KMS-11 (cell line): ENCODE results near the gene RGS11.

Experiments used
- H2AFZ ChIP-seq: fragments of 200-600 bp; sonication (generic); 2 replicates; pipeline ENCODE4 v1.6.1; 2016; ENCODE audit warnings: antibody characterized with exemption, mixed run types, low read depth
- H3K27ac ChIP-seq: fragments of 200-600 bp; sonication (generic); 2 replicates; pipeline ENCODE4 v1.6.1; 2016; ENCODE audit warnings: mild to moderate bottlenecking, mixed run types
- H3K27me3 ChIP-seq: fragments of 200-600 bp; sonication (generic); 2 replicates; pipeline ENCODE4 v1.6.1; 2017; ENCODE audit warnings: mild to moderate bottlenecking, low read depth, mixed run types, moderate library complexity; ENCODE audit not compliant: insufficient read depth
- H3K36me3 ChIP-seq: fragments of 200-600 bp; sonication (generic); 2 replicates; pipeline ENCODE4 v1.6.1; 2017; ENCODE audit warnings: mild to moderate bottlenecking, mixed run types; ENCODE audit not compliant: insufficient read depth
- H3K4me1 ChIP-seq: fragments of 200-600 bp; sonication (generic); 2 replicates; pipeline ENCODE4 v1.6.1; 2016; ENCODE audit warnings: mild to moderate bottlenecking, low read depth, mixed run types; ENCODE audit not compliant: poor library complexity, severe bottlenecking
- H3K4me2 ChIP-seq: fragments of 200-600 bp; sonication (generic); 2 replicates; pipeline ENCODE4 v1.7.0; 2016; ENCODE audit warnings: mild to moderate bottlenecking, mixed run types
- H3K4me3 ChIP-seq: fragments of 200-600 bp; sonication (generic); IDR thresholded peaks from 2 replicates; pipeline ENCODE4 v1.6.1; 2017; ENCODE audit warnings: low read depth, low read length, mixed read lengths; ENCODE audit not compliant: insufficient read depth
- H3K79me2 ChIP-seq: fragments of 200-600 bp; sonication (generic); 2 replicates; pipeline ENCODE4 v1.6.1; 2016; ENCODE audit warnings: low read depth, mixed run types; ENCODE audit not compliant: insufficient read depth
- H3K9ac ChIP-seq: fragments of 200-600 bp; sonication (generic); 2 replicates; pipeline ENCODE4 v1.6.1; 2016; ENCODE audit warnings: mild to moderate bottlenecking, mixed run types
- H4K20me1 ChIP-seq: fragments of 200-600 bp; sonication (generic); 2 replicates; pipeline ENCODE4 v1.6.1; 2016; ENCODE audit warnings: mild to moderate bottlenecking, mixed run types; ENCODE audit not compliant: insufficient read depth
- CTCF ChIP-seq: fragments of 200-600 bp; sonication (generic); conservative IDR thresholded peaks from 2 replicates; pipeline ENCODE4 v1.6.1; 2017; ENCODE audit warnings: low read depth, mild to moderate bottlenecking, antibody characterized with exemption, low read length, moderate library complexity, mixed read lengths

Gene RGS11

GRCh38 chr16:290681-291405 lies 15.1 kb upstream of the RGS11 start:
- no peak overlapping the region for H3K9ac ChIP-seq
- no peaks in the 10 kb centered on the region for H3K79me2 ChIP-seq
- no peaks in the 10 kb centered on the region for H4K20me1 ChIP-seq
- H3K27me3 ChIP-seq: no peaks in the 10 kb centered on the region
- H3K4me2 ChIP-seq: no peak overlapping the region
- H3K4me1 ChIP-seq: no peaks in the 10 kb centered on the region
- no peak overlapping the region for H3K4me3 ChIP-seq
- H2AFZ ChIP-seq: no peak overlapping the region
- TF ChIP-seq CTCF: no peak
- H3K36me3 ChIP-seq: no peaks in the 10 kb centered on the region; the same call in 1 of the 2 replicates
- no peak overlapping the region for H3K27ac ChIP-seq

- no peaks in the 10 kb centered on the region for H4K20me1 ChIP-seq
- no peak for TF ChIP-seq CTCF
Measured at GRCh38 chr16:290015-290680, 14.4 kb upstream of the RGS11 start.

GRCh38 chr16:289395-289997 lies 13.8 kb upstream of the RGS11 start:
- Histone ChIP-seq H3K4me1 (no peaks in the 10 kb centered on the region), H2AFZ (no peak overlapping the region), H3K4me2 (no peak overlapping the region), H3K27me3 (no peaks in the 10 kb centered on the region), H3K4me3 (no peak overlapping the region), H3K9ac (no peak overlapping the region), H3K36me3 (no peaks in the 10 kb centered on the region; the same call in 1 of the 2 replicates), H3K27ac (no peak overlapping the region), H4K20me1 (no peaks in the 10 kb centered on the region), H3K79me2 (no peaks in the 10 kb centered on the region)
- no peak for TF ChIP-seq CTCF

More at GRCh38 chr16:290015-290680, 14.4 kb upstream of the RGS11 start:
- Histone ChIP-seq H3K79me2 (no peaks in the 10 kb centered on the region), H3K4me2 (no peak overlapping the region), H2AFZ (no peak overlapping the region), H3K27me3 (no peaks in the 10 kb centered on the region), H3K9ac (no peak overlapping the region), H3K36me3 (no peaks in the 10 kb centered on the region; the same call in 1 of the 2 replicates), H3K4me3 (no peak overlapping the region), H3K4me1 (no peaks in the 10 kb centered on the region), H3K27ac (no peak overlapping the region)

GRCh38 chr16:287981-288920 lies 12.5 kb upstream of the RGS11 start:
- H3K36me3 ChIP-seq: no peaks in the 10 kb centered on the region; the same call in 1 of the 2 replicates

More at GRCh38 chr16:287981-288920, 12.5 kb upstream of the RGS11 start:
- Histone ChIP-seq H3K27ac (no peak overlapping the region), H3K4me2 (no peak overlapping the region), H3K9ac (no peak overlapping the region), H3K4me1 (no peaks in the 10 kb centered on the region), H2AFZ (no peak overlapping the region), H3K4me3 (no peak overlapping the region), H3K27me3 (no peaks in the 10 kb centered on the region; the same call in 1 of the 2 replicates), H3K79me2 (no peaks in the 10 kb centered on the region), H4K20me1 (no peaks in the 10 kb centered on the region)
- TF ChIP-seq CTCF: no peak
